H9 (cell line): ENCODE measurements around the gene PAX8. TPM values are rescaled to one million over a fixed set of nuclear protein-coding genes. Genes with fewer than 3 reads are reported as not detected.

Source experiments
- DNase-seq: peaks from one replicate; pipeline ENCODE4 v3.0.0-alpha.2; 2017
- H2AFZ ChIP-seq: one replicate; pipeline ENCODE4 v1.6.1; 2013; ENCODE audit warnings: mild to moderate bottlenecking, low read length, control low read depth, moderate library complexity
- H2AK5ac ChIP-seq: 2 replicates; pipeline ENCODE4 v1.6.1; 2013; ENCODE audit warnings: low read length, control low read depth, mixed read lengths; ENCODE audit not compliant: insufficient read length
- H2BK120ac ChIP-seq: one replicate; pipeline ENCODE4 v1.6.1; 2013; ENCODE audit warnings: low read depth, mild to moderate bottlenecking, low read length, control low read depth, inconsistent platforms; ENCODE audit not compliant: poor library complexity, severe bottlenecking
- H2BK12ac ChIP-seq: 2 replicates; pipeline ENCODE4 v1.6.1; 2013; ENCODE audit warnings: low read length, control low read depth, mixed read lengths, low read depth; ENCODE audit not compliant: insufficient read length
- H2BK15ac ChIP-seq: 2 replicates; pipeline ENCODE4 v1.6.1; 2013; ENCODE audit warnings: low read depth, low read length, control low read depth
- H2BK20ac ChIP-seq: one replicate; pipeline ENCODE4 v1.6.1; 2013; ENCODE audit warnings: low read depth, mild to moderate bottlenecking, low read length, control low read depth, inconsistent platforms; ENCODE audit not compliant: poor library complexity, severe bottlenecking
- H2BK5ac ChIP-seq: 2 replicates; pipeline ENCODE4 v1.6.1; 2013; ENCODE audit warnings: low read length, control low read depth, mixed read lengths; ENCODE audit not compliant: insufficient read length
- H3K14ac ChIP-seq: 2 replicates; pipeline ENCODE4 v1.6.1; 2013; ENCODE audit warnings: low read length, control low read depth; ENCODE audit not compliant: insufficient read depth
- H3K18ac ChIP-seq: 2 replicates; pipeline ENCODE4 v1.6.1; 2013; ENCODE audit warnings: low read depth, mild to moderate bottlenecking, mixed read lengths, low read length, control low read depth; ENCODE audit not compliant: insufficient read length
- H3K23ac ChIP-seq: 2 replicates; pipeline ENCODE4 v1.6.1; 2013; ENCODE audit warnings: low read length, control low read depth, mixed read lengths, low read depth; ENCODE audit not compliant: insufficient read length
- H3K23me2 ChIP-seq: 2 replicates; pipeline ENCODE4 v1.6.1; 2013; ENCODE audit warnings: low read depth, mild to moderate bottlenecking, mixed read lengths, low read length, control low read depth; ENCODE audit not compliant: insufficient read length, poor library complexity, severe bottlenecking
- H3K27ac ChIP-seq: 2 replicates; pipeline ENCODE4 v1.5.1; 2013; ENCODE audit warnings: low read length, control low read depth, mixed read lengths, low read depth; ENCODE audit not compliant: insufficient read length
- H3K27me3 ChIP-seq: 2 replicates; pipeline ENCODE4 v1.6.1; 2013; ENCODE audit warnings: low read length, control low read depth, inconsistent platforms; ENCODE audit not compliant: insufficient read depth
- H3K4ac ChIP-seq: 2 replicates; pipeline ENCODE4 v1.6.1; 2013; ENCODE audit warnings: low read depth, mild to moderate bottlenecking, control low read depth, inconsistent platforms, low read length, moderate library complexity
- H3K4me1 ChIP-seq: 2 replicates; pipeline ENCODE4 v1.6.1; 2013; ENCODE audit warnings: low read length, control low read depth, inconsistent platforms; ENCODE audit not compliant: insufficient read depth
- H3K4me2 ChIP-seq: 2 replicates; pipeline ENCODE4 v1.6.1; 2013; ENCODE audit warnings: low read length, control low read depth, mixed read lengths; ENCODE audit not compliant: insufficient read length, insufficient read depth
- H3K56ac ChIP-seq: 2 replicates; pipeline ENCODE4 v1.6.1; 2013; ENCODE audit warnings: low read depth, mild to moderate bottlenecking, mixed read lengths, low read length, control low read depth; ENCODE audit not compliant: insufficient read length
- H3K79me1 ChIP-seq: 2 replicates; pipeline ENCODE4 v1.6.1; 2013; ENCODE audit warnings: low read depth, mild to moderate bottlenecking, moderate library complexity, low read length, control low read depth, inconsistent platforms; ENCODE audit not compliant: insufficient read depth, poor library complexity, severe bottlenecking
- H3K79me2 ChIP-seq: 2 replicates; pipeline ENCODE4 v1.6.1; 2013; ENCODE audit warnings: low read length, control low read depth, inconsistent platforms; ENCODE audit not compliant: insufficient read depth
- H3K9ac ChIP-seq: 2 replicates; pipeline ENCODE4 v1.6.1; 2013; ENCODE audit warnings: low read length, control low read depth, mixed read lengths; ENCODE audit not compliant: insufficient read length; ENCODE audit errors: extremely low read depth
- H3K9me3 ChIP-seq: one replicate; pipeline ENCODE4 v1.6.1; 2013; ENCODE audit warnings: low read depth, low read length, inconsistent platforms; ENCODE audit not compliant: control insufficient read depth
- H3T11ph ChIP-seq: one replicate; pipeline ENCODE4 v1.6.1; 2013; ENCODE audit warnings: mild to moderate bottlenecking, low read length, control low read depth, inconsistent platforms
- H4K20me1 ChIP-seq: one replicate; pipeline ENCODE4 v1.6.1; 2013; ENCODE audit not compliant: control insufficient read depth, insufficient read length, insufficient read depth
- H4K5ac ChIP-seq: 2 replicates; pipeline ENCODE4 v1.6.1; 2013; ENCODE audit warnings: low read depth, mild to moderate bottlenecking, mixed read lengths, low read length, control low read depth; ENCODE audit not compliant: insufficient read length
- H4K8ac ChIP-seq: replicated peaks from 2 replicates; pipeline ENCODE4 v1.6.1; 2013; ENCODE audit warnings: low read length, control low read depth, mixed read lengths, low read depth; ENCODE audit not compliant: insufficient read length
- H4K91ac ChIP-seq: 2 replicates; pipeline ENCODE4 v1.6.1; 2013; ENCODE audit warnings: low read depth, mild to moderate bottlenecking, moderate library complexity, mixed read lengths, low read length, control low read depth; ENCODE audit not compliant: insufficient read length
- H3K27ac Mint-ChIP-seq, 3 experiments: 2 replicates in 2 of 3; 3 replicates in 1 of 3; pipeline ENCODE4 v1.8.0; 2020 to 2021; ENCODE audit warnings: mixed read lengths in 3 of 3, mild to moderate bottlenecking in 1 of 3, moderate library complexity in 1 of 3
- H3K27me3 Mint-ChIP-seq: 2 replicates; pipeline ENCODE4 v1.8.0; 2021; ENCODE audit warnings: low read depth, mild to moderate bottlenecking, moderate library complexity, mixed read lengths
- H3K36me3 Mint-ChIP-seq, 3 experiments: 2 replicates in 2 of 3; 3 replicates in 1 of 3; pipeline ENCODE4 v1.8.0; 2020 to 2021; ENCODE audit warnings: low read depth in 3 of 3, mixed read lengths in 3 of 3; ENCODE audit not compliant: insufficient read depth in 1 of 3
- H3K4me1 Mint-ChIP-seq, 2 experiments: 2 replicates each; pipeline ENCODE4 v1.8.0; 2020; ENCODE audit warnings: mixed read lengths in 2 of 2
- H3K4me3 Mint-ChIP-seq, 2 experiments: 2 replicates in 1 of 2; 3 replicates in 1 of 2; pipeline ENCODE4 v1.8.0; 2020 to 2021; ENCODE audit warnings: mild to moderate bottlenecking in 2 of 2, mixed read lengths in 2 of 2, moderate library complexity in 1 of 2
- H3K9me3 Mint-ChIP-seq, 2 experiments: 2 replicates in 1 of 2; 3 replicates in 1 of 2; pipeline ENCODE4 v1.8.0; 2020; ENCODE audit warnings: mild to moderate bottlenecking in 2 of 2, mixed read lengths in 2 of 2, moderate library complexity in 1 of 2
- WGBS: extraction: QIAGEN DNeasy Blood & Tissue Kit; methylation state at CpG from one replicate; pipeline ENCODE4 v1.1.7; 2013; ENCODE audit warnings: missing lambda C conversion rate, low lambda C conversion rate, mixed read lengths; ENCODE audit not compliant: insufficient read length; ENCODE audit errors: extremely low coverage; 5-methylcytosine and 5-hydroxymethylcytosine counted together
- total RNA-seq: library from RNA; stranded (reverse); gene quantifications from 2 replicates; pipeline ENCODE4 v1.2.1, GENCODE V29; 2021
- TF ChIP-seq, protein P1 (sequence below): fragments of 200-600 bp; sonication (generic); conservative IDR thresholded peaks from 3 replicates; pipeline ENCODE4 v1.8.0; 2021; ENCODE audit warnings: antibody characterized with exemption, mild to moderate bottlenecking

PAX8 gene
- total RNA-seq, 1 experiment from 2014 or later: not detected

DNA sequence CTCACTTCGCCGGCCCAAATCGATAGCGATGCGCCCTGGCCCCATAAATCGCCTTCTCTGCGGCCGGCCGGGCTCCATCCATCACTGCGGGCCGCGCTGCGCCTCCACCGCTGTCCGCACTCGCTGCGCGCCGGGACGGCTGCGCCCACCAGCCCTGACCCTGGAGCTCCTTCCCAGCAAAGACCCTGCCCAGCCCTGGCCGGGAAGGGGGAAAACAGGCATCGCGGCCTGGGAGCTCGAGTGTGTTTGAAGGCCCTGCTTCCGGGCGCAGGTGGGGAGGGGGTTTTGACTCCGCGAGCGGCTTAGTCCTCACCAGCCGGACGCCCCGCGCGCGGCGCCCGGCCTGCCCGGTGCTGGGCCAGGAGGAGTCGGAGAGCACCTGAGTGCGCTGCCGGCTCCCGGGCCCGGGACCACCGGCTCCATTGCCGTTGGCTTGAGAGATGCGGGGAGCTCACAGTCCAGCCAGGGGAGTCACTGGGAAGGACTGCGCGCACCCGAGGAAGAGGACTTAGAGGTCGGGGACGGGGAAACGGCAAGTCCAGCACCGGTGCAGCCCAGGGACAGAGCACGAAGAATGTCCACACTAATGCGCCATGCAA is 1.1 kb downstream of the PAX8 start:
- Mint-ChIP-seq H3K9me3 (peaks cover 0 to 3% of the 10 kb centered on the region in 2 experiments; a peak in 1 of 5 replicates), H3K4me1 (peaks cover 6 to 35% of the 10 kb centered on the region in 2 experiments), H3K27me3 (peaks cover 100% of the 10 kb centered on the region), H3K27ac (no peak overlapping the region), H3K36me3 (no peaks in the 10 kb centered on the region), H3K4me3 (peak overlapping the region; percentile 66 to 89)
- Histone ChIP-seq H3K9ac (no peak overlapping the region), H2BK15ac (no peak overlapping the region), H3K18ac (no peak overlapping the region), H2BK12ac (no peak overlapping the region), H3K79me2 (no peaks in the 10 kb centered on the region; the same call in 1 of the 2 replicates), H3K27ac (no peak overlapping the region), H2BK20ac (no peak overlapping the region), H4K20me1 (no peaks in the 10 kb centered on the region), H3K27me3 (peaks cover 74% of the 10 kb centered on the region), H2AK5ac (no peak overlapping the region), H3K9me3 (no peaks in the 10 kb centered on the region), H2AFZ (no peak overlapping the region), H3K4ac (no peak overlapping the region), H3K4me1 (peaks cover 2% of the 10 kb centered on the region; the same call in 1 of the 2 replicates), H3K79me1 (no peaks in the 10 kb centered on the region), H3K14ac (no peak overlapping the region), H4K5ac (no peak overlapping the region), H4K8ac (no peak overlapping the region), H2BK5ac (no peak overlapping the region), H2BK120ac (no peak overlapping the region), H3T11ph (no peak overlapping the region), H3K23ac (no peak overlapping the region), H3K56ac (no peak overlapping the region), H3K4me2 (peak overlapping the region; percentile 84), H4K91ac (no peak overlapping the region), H3K23me2 (peaks cover 20% of the 10 kb centered on the region)
- peak; percentile 51 for DNase-seq
- TF ChIP-seq, protein P1, sequence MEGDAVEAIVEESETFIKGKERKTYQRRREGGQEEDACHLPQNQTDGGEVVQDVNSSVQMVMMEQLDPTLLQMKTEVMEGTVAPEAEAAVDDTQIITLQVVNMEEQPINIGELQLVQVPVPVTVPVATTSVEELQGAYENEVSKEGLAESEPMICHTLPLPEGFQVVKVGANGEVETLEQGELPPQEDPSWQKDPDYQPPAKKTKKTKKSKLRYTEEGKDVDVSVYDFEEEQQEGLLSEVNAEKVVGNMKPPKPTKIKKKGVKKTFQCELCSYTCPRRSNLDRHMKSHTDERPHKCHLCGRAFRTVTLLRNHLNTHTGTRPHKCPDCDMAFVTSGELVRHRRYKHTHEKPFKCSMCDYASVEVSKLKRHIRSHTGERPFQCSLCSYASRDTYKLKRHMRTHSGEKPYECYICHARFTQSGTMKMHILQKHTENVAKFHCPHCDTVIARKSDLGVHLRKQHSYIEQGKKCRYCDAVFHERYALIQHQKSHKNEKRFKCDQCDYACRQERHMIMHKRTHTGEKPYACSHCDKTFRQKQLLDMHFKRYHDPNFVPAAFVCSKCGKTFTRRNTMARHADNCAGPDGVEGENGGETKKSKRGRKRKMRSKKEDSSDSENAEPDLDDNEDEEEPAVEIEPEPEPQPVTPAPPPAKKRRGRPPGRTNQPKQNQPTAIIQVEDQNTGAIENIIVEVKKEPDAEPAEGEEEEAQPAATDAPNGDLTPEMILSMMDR: no peak
- no CpG with 5 or more reads among the region's 56 CpGs for WGBS
